ENCODE measurements around the gene PLEKHB2. TPM values are rescaled to one million over a fixed set of nuclear protein-coding genes. Genes with fewer than 3 reads are reported as not detected.

PLEKHB2 gene
- total RNA-seq, 1 donor: 79.3 TPM

DNA sequence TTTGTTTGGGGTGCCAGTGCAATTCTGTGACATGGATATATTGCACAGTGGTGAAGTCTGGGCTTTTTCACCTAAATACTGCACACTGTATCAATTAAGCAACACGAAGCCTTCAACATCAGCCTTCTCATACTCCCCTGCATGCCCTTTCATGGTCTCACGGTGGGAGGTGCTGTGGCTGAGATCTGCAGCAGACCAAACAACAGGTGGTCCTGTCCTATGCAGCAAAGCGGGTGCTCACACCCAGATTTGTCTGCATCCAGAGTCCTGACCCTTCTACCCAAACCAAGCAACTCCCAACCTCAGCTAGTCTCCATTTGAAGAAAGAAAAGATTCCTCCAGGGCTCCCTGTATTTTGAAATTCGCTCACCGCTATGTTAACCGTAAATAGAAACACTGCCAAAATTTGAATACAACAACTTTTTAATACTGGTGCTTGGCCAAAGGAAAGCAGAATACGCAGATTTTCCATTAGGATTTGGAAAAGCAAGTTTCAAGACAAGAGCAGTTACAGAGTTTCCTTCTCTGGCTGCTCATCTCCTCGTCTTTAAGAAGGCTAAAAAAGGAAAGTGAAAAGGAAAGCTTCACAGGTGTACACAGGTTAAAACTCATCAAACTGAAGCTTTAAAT lies 46.8 kb upstream of the PLEKHB2 start:
- Histone ChIP-seq H2AFZ (ENCODE audit: low read length) (no peak overlapping the region), H3K4me3 (ENCODE audit: insufficient read depth, low read length) (no peak overlapping the region), H3K36me3 (ENCODE audit: insufficient read depth, low read length) (peaks cover 35% of the 10 kb centered on the region), H3K79me2 (ENCODE audit: insufficient read depth, low read length) (peaks cover 93% of the 10 kb centered on the region), H3K27me3 (ENCODE audit: insufficient read depth, low read length) (no peaks in the 10 kb centered on the region), H3K4me1 (ENCODE audit: insufficient read depth, low read length) (peaks cover 16% of the 10 kb centered on the region), H3K4me2 (ENCODE audit: insufficient read depth, low read length) (no peak overlapping the region), H4K20me1 (ENCODE audit: insufficient read depth, low read length) (peaks cover 65% of the 10 kb centered on the region), H3K9me3 (ENCODE audit: low read depth, low read length) (no peaks in the 10 kb centered on the region), H3K27ac (ENCODE audit: low read depth, low read length) (no peak overlapping the region)
- no peak for TF ChIP-seq CTCF (IDR thresholded peaks at IDR 0.05; ENCODE audit: extremely low read depth, low read depth, low read length)
- DNase-seq (ENCODE audit: insufficient read length, low spot score, missing footprints): peak; percentile 75

DNA sequence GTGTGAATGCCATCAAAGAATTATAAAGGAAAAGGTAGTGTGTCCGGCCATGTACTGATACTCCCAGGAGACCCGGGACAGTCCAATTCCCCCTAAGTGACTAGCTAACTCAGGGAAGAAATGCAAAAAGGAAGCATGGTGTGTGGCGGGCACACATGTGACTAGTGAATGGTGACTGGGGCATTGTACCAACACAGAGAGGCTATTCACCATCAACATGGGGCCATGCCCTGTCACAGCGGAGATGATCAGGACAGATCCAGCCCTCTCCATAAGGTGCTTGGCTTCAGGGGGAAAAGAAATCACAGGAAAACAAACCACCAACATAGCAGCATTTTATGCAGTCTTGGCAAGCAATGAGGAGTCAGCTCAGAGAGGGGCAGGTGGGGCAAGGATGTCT lies 46.2 kb upstream of the PLEKHB2 start:
- peaks cover 29% of the 10 kb centered on the region for H3K36me3 ChIP-seq (ENCODE audit: insufficient read depth, low read length)
- peaks cover 93% of the 10 kb centered on the region for H3K79me2 ChIP-seq (ENCODE audit: insufficient read depth, low read length)
- no peak overlapping the region for H3K4me3 ChIP-seq (ENCODE audit: insufficient read depth, low read length)
- H3K4me2 ChIP-seq (ENCODE audit: insufficient read depth, low read length): no peak overlapping the region
- H3K27me3 ChIP-seq (ENCODE audit: insufficient read depth, low read length): no peaks in the 10 kb centered on the region
- H3K27ac ChIP-seq (ENCODE audit: low read depth, low read length): no peak overlapping the region
- peaks cover 16% of the 10 kb centered on the region for H3K4me1 ChIP-seq (ENCODE audit: insufficient read depth, low read length)
- H4K20me1 ChIP-seq (ENCODE audit: insufficient read depth, low read length): peaks cover 63% of the 10 kb centered on the region
- TF ChIP-seq CTCF (IDR thresholded peaks at IDR 0.05; ENCODE audit: extremely low read depth, low read depth, low read length): no peak
- H2AFZ ChIP-seq (ENCODE audit: low read length): no peak overlapping the region
- H3K9me3 ChIP-seq (ENCODE audit: low read depth, low read length): no peaks in the 10 kb centered on the region
- no peak for DNase-seq (ENCODE audit: insufficient read length, low spot score, missing footprints)

DNA sequence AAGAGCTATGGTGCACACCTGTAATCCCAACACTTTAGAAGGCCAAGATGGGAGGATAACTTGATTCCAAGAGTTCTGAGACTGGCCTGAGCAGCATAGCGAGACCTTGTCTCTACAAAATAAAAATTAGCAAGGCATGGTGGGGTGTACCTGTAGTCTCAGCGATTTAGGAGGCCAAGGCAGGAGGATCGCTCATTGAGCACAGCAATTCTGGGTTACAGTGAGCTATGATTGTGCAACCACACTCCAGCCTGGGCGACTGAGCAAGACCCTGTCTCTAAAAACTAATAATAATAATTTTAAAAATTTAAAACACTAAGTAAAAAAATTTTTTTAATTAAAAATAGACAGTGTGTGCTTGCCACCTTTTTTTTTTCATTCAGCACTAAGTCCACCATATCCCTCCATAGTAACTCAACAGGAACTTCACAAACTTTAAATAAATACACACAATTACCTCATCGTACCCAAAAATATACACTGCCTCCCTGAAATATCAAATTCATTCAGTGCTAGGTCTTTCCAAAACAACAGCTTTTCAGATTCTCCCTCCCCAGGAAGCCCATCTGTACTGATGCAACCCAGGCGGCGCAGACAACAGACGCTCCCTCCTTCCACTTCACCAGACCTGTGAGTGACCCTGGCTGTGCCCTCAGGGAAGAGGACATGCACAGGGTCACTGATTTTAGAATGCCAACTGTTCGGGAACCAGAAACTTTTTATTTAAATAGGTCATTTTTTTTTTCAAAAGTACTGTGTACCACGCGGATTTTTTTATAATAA lies 41.4 kb upstream of the PLEKHB2 start:
- Histone ChIP-seq H3K79me2 (ENCODE audit: insufficient read depth, low read length) (peaks cover 93% of the 10 kb centered on the region), H3K9me3 (ENCODE audit: low read depth, low read length) (no peaks in the 10 kb centered on the region), H3K36me3 (ENCODE audit: insufficient read depth, low read length) (peaks cover 12% of the 10 kb centered on the region), H3K4me1 (ENCODE audit: insufficient read depth, low read length) (no peaks in the 10 kb centered on the region), H3K4me3 (ENCODE audit: insufficient read depth, low read length) (no peak overlapping the region), H3K4me2 (ENCODE audit: insufficient read depth, low read length) (no peak overlapping the region), H2AFZ (ENCODE audit: low read length) (no peak overlapping the region), H4K20me1 (ENCODE audit: insufficient read depth, low read length) (peaks cover 39% of the 10 kb centered on the region), H3K27ac (ENCODE audit: low read depth, low read length) (no peak overlapping the region), H3K27me3 (ENCODE audit: insufficient read depth, low read length) (no peaks in the 10 kb centered on the region)
- DNase-seq (ENCODE audit: insufficient read length, low spot score, missing footprints): no peak
- no peak for TF ChIP-seq CTCF (IDR thresholded peaks at IDR 0.05; ENCODE audit: extremely low read depth, low read depth, low read length)

All from osteoblast (primary cell).